Stimulated activated CD8-positive, alpha-beta memory T cell treated with anti-CD3 and anti-CD28 coated beads, Interleukin-4, amount 100 ng/mL, for 1 hour (primary cell): ENCODE measurements around the gene KRTAP10-7.
"Not testable (repeated sequence)": the region's sequence is repeated elsewhere in the genome, so short reads cannot be mapped to it uniquely, and the experiment has no call there.

ENCODE experiments used
- DNase-seq, 2 donors: peaks; one replicate each; pipeline ENCODE4 v3.0.0-alpha.2; 2020; ENCODE audit warnings: low read depth in 2 of 2, low spot score in 1 of 2

KRTAP10-7 gene, protein sequence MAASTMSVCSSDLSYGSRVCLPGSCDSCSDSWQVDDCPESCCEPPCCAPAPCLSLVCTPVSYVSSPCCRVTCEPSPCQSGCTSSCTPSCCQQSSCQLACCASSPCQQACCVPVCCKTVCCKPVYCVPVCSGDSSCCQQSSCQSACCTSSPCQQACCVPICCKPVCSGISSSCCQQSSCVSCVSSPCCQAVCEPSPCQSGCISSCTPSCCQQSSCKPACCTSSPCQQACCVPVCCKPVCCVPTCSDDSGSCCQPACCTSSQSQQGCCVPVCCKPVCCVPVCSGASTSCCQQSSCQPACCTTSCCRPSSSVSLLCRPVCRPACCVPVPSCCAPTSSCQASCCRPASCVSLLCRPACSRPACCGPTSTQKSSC

DNA sequence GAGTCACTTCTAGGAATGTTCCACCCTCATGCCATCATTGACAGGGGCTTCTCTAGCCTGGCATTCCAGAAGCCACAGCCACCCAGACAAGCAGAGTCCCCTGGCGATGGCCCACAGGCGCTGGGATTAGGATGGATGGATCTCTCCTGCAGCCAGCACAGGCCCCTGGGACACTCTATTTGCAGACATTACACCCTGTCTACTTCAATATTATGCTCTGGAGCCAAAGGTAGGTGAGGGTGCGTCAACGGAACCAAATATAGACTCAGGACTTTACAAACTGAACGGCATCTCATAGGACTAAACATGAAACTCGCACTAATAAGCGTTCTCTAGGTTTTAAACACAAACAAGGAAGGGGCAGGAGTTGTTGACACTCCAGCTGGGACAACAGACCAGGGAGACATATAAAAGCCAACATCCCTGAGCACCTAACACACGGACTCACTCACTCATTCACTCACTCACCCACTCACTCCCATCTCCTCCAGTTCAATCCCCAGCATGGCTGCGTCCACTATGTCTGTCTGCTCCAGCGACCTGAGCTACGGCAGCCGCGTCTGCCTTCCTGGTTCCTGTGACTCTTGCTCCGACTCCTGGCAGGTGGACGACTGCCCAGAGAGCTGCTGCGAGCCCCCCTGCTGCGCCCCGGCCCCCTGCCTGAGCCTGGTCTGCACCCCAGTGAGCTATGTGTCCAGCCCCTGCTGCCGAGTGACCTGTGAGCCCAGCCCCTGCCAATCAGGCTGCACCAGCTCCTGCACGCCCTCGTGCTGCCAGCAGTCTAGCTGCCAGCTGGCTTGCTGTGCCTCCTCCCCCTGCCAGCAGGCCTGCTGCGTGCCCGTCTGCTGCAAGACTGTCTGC, at the start of gene KRTAP10-7:
KRTAP10-7 (plus strand) TSS at position 480 of the 861 bp plus-strand sequence; CDS start at position 505, 25 bp downstream.
- not testable (repeated sequence) for DNase-seq

DNA sequence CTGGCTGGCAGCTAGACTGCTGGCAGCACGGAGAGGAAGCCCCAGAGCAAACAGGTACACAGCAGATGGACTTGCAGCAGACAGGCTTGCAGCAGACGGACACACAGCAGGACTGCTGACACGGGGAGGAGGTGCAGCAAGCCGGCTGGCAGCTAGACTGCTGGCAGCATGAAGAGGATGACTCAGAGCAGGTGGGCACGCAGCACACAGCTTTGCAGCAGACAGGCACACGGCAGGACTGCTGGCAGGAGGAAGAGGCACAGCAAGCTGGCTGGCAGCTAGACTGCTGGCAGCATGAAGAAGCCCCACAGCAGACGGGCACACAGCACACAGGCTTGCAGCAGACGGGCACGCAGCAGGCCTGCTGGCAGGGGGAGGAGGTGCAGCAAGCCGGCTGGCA, 49.6 kb upstream of the KRTAP10-7 start:
- DNase-seq = no peak

DNA sequence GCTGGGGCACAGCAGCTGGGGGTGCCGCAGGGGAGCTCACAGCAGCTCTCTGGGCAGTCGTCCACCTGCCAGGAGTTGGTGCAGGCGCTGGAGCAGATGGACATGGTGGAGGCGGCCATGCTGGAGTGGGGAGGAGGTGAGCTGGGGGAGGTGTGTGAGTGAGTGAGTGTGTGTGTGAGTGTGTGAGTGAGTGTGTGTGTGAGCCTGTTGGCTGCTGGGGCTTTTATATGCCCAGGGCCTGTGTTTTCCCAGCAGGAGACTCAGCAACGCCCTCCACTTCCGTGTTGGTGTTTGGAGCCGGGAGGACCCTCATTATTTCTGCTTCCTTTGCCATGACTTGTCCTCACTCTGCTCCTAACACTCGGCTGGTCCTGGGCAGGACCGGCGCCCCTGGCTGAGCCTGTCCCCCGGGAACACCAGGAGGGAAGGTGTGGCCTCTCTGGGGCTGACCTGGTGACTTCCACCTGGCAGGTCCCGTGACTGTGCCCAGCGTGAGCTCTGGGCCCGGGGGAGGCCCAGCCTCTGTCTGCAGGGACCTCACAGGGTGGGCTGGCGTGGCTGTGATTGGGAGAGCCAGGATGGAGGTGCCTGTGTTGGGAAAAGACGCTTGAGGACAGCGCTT, 48.9 kb upstream of the KRTAP10-7 start, which contains the start of gene KRTAP10-2:
KRTAP10-2 (minus strand) TSS at position 166 of the 622 bp plus-strand sequence; CDS start at position 119, 47 bp downstream.
- no peak for DNase-seq

DNA sequence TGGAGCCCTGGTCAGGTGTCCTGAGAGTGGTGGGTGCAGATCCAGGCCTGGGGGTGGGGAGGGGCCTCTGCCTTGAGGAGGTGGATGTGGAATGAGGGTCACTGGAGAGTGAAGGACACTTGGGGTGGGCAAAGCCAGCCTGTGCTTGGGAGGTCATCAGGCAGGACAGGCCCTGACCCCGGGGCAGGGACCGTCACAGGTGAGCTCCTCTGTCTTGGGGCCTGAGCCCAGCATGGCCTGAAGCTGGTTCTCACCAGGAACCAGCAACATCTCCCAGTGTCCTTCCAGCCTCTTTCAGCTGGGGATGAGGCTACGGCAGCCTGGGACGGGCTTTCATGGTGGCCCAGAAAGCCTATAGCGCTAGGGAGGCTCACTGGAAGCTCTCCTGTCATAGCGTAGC, 48.3 kb upstream of the KRTAP10-7 start:
- no peak for DNase-seq

DNA sequence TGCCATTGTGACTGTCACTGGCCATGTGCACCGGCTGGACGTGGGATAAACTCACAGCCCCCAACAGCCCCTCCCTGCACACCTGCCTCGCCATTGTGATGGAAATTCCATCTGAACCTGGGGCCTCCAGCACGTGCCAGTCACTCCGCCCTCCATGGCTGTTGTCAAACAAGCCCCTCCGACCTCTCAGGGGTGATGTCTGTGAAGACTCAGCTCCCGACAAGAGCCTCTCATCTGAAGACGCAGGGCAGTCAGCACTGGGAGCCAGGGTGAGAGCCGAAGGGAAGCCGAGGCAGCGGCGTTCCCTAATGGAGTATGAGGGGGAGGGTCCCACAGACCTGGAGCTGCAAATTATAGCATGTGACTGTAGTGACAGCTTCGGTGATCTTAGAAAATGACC, 47.7 kb upstream of the KRTAP10-7 start:
- DNase-seq = no peak

DNA sequence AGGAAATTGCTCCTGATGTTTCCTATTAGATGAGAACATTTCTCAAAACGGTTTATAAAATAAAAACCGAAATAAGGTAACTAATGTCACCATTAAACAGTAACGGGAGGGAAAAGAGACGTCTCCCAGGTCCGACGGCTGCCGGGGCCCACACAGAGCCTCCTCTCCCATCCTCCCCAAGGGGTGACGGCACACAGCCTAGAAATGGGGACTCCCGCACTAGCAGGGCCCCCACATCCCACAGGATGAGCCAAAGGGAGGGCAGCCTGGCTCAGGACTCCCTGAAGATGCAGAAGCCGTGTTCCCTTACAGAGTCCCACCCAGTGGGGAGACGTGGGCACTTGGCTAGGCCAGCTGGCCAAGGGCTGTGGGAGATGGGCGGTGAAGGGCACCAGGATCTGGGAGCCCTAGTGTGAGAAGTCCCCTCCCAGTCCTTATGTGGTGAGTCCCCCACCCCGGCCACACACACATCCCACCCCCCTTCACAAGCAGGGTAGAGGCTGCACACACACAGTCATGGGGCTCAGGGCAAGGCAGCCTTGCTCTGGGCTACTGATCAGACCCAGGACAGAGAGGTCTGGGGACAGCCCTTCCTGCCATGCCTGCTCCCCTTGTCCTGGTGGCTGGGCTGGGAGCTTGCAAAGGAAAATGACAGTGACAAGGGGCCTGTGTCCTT, 45.1 kb upstream of the KRTAP10-7 start:
- DNase-seq = no peak

DNA sequence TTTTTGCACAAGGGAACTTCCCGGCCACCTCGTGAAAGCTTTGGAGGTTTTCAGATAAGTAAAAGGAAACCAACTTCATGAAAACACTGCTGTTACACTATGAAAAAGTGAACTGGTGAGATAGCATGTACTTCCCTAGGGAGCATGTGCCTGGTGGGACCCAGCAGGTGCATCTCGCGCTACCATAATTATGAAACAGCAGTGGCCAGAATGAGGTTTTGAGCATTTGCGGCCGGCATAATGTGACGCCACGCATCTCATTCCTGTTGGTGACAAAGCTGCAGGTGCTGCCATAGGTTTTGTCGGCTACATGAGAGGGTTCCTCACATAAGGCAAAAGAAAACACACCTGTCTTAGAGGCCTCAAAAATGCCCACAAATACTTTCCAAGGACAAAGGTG, 43.5 kb upstream of the KRTAP10-7 start:
- no peak for DNase-seq

DNA sequence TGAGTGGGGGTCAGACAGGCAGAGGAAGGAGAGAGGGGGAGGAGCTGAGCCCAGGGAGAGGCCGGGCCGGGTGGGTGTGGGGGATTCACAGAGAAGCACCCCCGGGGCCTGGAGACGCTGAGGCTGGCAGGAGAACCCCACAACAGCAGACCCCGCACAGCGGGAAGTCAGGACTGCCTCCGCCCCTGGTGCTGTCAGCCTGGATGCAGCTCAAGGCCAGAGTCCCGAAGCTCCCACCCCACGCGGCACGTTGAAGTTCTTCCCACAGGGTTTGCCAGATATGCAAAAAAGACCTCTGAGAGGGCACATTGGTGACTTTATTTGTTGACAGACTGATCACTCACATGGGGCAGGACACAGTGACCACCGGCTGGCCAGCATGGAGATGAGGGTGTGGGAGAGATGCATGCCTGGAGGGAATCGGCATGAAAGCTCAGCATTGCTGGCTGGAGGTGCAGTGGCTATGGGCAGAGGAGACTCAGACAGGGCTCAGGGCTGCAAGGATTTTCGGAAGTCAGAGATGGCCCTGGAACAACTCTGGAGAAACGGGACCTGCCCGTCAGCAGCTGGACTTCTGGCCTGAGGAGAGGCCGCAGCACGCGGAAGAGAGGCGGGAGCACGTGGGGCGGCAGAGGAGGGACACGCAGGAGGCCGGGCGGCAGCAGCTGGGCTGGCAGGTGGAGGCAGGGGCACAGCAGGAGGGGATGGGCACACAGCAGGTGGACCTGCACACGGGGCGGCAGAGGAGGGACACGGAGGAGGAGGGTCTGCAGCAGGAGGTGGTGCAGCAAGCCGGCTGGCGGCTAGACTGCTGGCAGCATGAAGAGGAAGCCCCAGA, 42.7 kb upstream of the KRTAP10-7 start:
- DNase-seq = no peak

DNA sequence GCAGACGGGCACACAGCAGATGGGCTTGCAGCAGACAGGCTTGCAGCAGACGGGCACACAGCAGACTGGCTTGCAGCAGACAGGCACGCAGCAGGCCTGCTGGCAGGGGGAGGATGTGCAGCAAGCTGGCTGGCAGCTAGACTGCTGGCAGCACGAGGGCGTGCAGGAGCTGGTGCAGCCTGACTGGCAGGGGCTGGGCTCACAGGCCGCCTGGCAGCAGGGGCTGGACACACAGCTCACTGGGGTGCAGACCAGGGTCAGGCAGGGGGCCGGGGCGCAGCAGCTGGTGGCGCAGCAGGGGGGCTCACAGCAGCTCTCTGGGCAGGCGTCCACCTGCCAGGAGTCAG, 42.1 kb upstream of the KRTAP10-7 start:
- DNase-seq = not testable (repeated sequence)

DNA sequence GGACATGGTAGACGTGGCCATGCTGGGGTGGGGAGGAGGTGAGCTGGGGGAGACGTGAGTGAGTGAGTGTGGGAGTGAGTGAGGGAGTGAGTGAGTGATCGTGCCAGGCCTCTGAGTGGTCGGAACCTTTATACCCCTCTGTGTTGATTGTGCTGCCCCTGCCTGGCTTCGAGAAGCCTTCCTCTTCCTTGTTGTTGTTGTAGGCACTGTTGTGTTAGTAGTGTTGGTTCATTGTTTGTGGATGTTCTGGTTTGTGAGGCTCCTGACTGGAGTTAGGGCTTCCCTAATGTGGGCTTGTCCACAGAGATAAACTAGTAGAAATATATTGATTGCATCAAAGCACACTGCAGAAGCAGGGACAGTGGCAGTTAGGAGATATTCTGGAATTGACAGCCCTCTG, 41.7 kb upstream of the KRTAP10-7 start, which contains the start of gene KRTAP10-3:
KRTAP10-3 (minus strand) TSS at position 101 of the 400 bp plus-strand sequence; CDS start at position 21, 80 bp downstream.
- no peak for DNase-seq

DNA sequence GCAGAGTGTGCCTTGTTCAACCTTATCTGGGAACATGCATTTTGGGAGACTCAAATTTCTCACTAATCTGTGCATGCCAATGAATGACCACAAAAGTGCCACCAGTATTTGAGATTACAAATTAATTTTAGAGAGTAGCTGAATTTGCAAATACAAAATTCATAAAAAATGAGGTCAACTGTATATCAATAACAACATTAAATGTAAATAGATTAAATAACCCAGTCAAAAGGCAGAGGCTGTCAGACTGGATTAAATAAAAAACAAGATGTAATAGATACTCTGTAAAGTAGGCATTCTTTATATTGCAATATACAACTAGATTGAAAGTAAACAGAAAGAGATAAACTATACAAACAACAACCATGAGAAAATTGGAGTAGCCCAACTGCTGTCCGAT, 36.3 kb upstream of the KRTAP10-7 start:
- no peak for DNase-seq

DNA sequence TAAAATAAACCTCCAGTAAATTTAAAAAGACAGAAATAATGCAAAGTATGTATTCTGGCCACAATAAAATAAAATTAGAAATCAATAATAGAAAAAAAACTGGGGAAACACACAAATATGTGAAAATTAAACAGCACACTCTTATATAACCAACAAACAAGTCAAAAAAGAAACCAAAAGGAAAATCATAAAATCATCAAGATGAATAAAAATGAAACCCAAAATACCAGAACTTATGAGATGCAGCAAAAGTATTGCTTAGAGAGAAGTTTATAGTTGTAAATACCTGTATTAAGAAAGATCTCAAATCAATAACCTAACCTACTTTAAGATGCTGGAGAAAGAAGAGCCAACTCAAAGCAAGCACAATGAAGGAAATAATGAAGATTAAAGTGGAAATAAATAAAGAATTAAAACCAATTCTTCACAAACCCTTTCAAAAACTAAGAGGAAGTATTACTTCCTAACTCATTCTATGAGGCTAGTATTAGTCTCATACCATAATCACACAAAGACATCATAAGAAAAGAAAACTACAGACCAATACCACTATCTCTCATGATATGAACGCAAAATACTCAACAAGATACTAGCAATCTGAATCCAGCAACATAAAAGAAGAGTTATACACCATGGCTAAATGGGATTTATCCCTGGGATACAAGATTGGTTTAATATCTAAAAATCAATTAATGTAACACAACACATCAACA, 35.4 kb upstream of the KRTAP10-7 start:
- no peak for DNase-seq

DNA sequence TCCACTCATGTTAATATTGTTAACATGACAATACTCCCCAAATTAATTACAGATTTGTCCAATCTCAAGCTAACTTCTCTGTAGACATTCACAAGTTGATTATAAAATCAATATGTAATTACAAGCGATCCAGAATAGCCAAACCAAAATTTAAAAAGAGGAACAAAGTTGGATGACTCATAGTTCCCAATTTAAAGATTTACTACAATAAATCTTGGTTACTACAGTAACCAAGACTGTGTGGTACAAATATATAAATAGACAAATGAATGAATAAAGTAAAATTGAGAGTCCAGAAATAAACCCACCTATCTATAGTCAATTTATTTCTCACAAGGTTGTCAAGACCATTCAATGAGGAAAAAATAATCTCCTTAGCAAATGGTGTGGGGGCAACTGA, 34.0 kb upstream of the KRTAP10-7 start:
- DNase-seq = no peak

DNA sequence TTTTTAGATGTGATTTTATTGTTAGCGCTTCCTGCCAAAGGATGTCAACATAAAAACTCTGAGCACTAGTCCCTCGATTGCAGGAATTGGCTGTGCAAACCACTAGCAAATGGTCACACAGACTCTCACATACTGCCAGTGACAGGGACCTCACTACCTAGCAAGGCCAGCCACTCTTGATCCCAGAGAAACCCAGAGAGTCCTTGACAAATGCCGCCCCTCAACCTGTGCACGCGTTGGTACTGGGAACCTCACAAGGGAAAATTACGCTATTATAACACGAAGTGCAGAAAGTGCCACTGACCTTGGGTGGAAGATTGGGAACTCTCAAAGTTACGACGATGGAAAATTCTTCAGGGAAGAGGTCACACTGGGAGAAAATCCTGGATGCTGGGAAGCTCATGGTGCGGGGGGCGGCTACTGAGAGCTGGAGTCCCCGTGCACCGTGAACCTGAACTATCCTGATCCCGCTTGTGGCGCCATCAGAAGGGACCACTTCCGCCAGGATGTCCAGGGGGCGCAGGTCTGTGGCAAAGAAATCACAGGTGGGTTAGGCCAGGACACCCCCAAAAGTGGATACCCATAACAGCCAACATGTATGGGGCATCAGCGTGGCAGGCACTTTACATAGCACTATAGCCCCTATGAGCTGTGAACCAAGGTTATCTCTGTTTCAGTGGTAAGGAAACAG, 32.8 kb upstream of the KRTAP10-7 start:
- no peak for DNase-seq

DNA sequence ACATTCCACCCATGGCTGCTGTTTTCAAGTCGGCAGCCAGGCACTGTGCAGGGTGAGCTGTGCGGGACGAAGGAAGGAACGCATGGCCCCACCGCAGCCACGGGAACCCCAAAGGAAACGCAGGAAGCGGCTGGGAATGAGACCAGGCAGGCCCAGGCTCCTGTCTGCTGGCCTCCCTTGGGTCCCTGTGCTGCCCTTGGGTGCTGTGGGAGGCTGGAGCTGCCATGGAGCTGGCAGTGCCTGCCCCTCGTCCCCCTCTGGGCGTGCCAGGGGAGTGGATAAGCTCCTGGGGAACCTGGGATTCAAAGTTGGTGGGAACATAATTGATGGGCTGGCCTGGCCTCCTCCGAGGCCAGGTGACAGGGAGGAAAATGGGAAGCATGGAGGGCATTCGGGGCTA, 32.1 kb upstream of the KRTAP10-7 start:
- DNase-seq = no peak

DNA sequence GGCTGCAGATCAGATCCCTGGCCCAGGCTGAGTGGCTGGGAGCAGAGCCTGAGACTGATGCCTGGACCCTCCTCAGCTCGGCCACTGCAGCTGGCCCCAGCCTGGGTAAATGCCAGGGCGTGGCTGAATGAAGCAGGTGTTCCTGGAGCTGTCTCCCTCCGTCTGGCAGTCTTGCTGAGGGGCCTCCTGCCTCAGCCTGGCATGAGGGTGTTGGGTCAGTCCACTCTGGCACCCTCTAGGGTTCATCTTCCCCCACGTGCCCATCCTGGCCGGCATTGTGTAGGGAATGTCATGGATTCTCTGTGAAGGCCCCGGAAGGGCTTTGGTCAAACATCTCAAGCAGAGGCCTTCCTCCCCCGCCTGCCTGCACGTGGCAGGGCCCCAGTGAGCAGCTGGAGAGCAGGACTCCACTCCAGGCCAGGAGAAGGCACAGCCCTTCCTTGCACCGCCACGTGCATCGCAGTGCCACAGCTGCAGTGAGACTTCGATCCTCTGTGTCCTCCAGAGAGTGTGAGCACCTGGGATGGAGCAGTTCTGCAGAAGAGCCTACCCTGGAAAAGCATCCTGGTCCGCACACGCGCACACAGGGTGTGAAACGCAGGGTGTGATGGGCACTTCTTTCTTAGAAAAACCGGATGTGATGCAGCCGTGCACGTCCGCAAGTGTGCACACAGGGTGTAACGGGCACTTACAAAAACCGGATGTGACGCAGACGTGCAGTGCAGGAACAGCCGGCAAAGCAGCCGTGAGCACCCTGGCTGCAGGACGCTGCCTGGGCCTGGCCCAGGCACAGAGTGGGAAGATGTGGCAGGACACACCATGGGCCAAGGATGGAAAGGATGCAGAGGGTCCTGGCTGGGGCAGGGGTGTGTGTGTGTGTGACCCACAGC, 31.5 kb upstream of the KRTAP10-7 start:
- DNase-seq = no peak

DNA sequence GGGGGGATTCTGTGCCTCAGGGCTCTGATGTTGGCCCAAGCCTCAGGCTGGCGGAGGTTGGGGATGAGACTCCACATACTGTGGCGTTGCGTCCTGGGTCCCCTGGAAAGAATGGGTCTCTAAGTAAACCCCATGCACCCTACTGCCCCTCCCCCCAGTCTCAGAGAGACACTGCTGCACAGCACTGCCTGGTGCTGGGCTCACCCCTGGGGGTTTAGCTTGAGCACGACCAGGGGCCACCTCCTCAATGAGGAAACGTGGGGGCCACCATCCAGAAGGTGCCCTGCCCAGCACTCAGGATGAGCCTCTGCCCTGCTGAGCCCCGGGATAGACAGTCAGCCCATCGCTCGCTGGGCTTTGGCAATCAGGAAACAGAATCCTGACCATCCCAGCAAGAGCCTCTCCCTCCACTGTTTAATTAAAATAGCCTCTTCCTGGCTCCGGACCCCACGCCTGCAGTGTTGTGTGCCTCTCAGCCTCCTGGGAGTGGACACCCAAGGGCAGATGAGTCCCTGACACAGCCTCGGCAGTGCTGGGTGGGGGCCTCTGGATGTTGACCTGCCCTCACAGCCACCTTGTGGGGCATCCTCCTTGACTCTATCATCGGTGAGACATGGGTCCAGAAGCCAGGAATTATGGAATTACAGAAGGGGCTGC, 30.4 kb upstream of the KRTAP10-7 start:
- DNase-seq = no peak
